22Rv1 (cell line): ENCODE measurements around the gene POTEB3.
"Not testable (repeated sequence)": the region's sequence is repeated elsewhere in the genome, so short reads cannot be mapped to it uniquely, and the experiment has no call there.

ENCODE experiments used
- CTCF ChIP-seq: fragments of 450-650 bp; IDR thresholded peaks from 2 replicates; pipeline ENCODE4 v1.5.1; 2017; ENCODE audit warnings: mild to moderate bottlenecking
- ZFX ChIP-seq: fragments of 450-650 bp; IDR thresholded peaks from 2 replicates; pipeline ENCODE4 v1.6.1; 2017; ENCODE audit warnings: antibody characterized with exemption, borderline replicate concordance

GRCh38 chr15:21453683-21454082 is 13.4 kb upstream of the POTEB3 start:
- TF ChIP-seq CTCF, ZFX: not testable (repeated sequence)
